HepG2 (cell line): ENCODE results near the gene STARD13. TPM values are rescaled to one million over a fixed set of nuclear protein-coding genes. Genes with fewer than 3 reads are reported as not detected.
A peak's percentile ranks its signal among the peaks of the same experiment; 100 is the strongest.

Experiments
- DMAP1 ChIP-seq: IDR thresholded peaks from 2 replicates; pipeline ENCODE4 v1.6.1; 2016
- ELF4 ChIP-seq: sonication (generic); formaldehyde crosslinking; IDR thresholded peaks from 2 replicates; pipeline ENCODE4 v1.5.0; 2020; ENCODE audit warnings: missing genetic modification reagents, mild to moderate bottlenecking, moderate library complexity, borderline replicate concordance
- HOXA9 ChIP-seq: sonication (generic); formaldehyde crosslinking; IDR thresholded peaks from 2 replicates; pipeline ENCODE4 v1.8.1; 2022; ENCODE audit warnings: missing genetic modification reagents, mild to moderate bottlenecking, moderate library complexity, borderline replicate concordance
- ISX ChIP-seq: sonication (generic); formaldehyde crosslinking; conservative IDR thresholded peaks from 2 replicates; pipeline ENCODE4 v1.5.0; 2020; ENCODE audit warnings: missing genetic modification reagents
- JUND ChIP-seq: sonication (generic); formaldehyde crosslinking; IDR thresholded peaks from 2 replicates; pipeline ENCODE4 v1.8.0; 2022; ENCODE audit warnings: mild to moderate bottlenecking, missing genetic modification reagents
- MAFF ChIP-seq: IDR thresholded peaks from 2 replicates; pipeline ENCODE4 v1.6.1; 2011; ENCODE audit warnings: low read depth, low read length, improper control_type of control experiment
- MZF1 ChIP-seq: sonication (generic); formaldehyde crosslinking; IDR thresholded peaks from 2 replicates; pipeline ENCODE4 v1.8.1; 2023; ENCODE audit warnings: mild to moderate bottlenecking, missing genetic modification reagents, borderline replicate concordance
- NR2F6 ChIP-seq, 2 experiments: IDR thresholded peaks; 2 replicates each; pipeline ENCODE4 v1.6.1; 2016; ENCODE audit warnings: antibody characterized with exemption in 1 of 2, mild to moderate bottlenecking in 1 of 2
- REXO4 ChIP-seq: sonication (generic); formaldehyde crosslinking; IDR thresholded peaks from 2 replicates; pipeline ENCODE4 v1.8.0; 2022; ENCODE audit warnings: missing genetic modification reagents, mild to moderate bottlenecking, borderline replicate concordance
- ZIK1 ChIP-seq: sonication (generic); formaldehyde crosslinking; IDR thresholded peaks from 2 replicates; pipeline ENCODE4 v1.5.0; 2020; ENCODE audit warnings: mild to moderate bottlenecking, low read depth, missing genetic modification reagents, borderline replicate concordance
- ZNF17 ChIP-seq: sonication (generic); formaldehyde crosslinking; IDR thresholded peaks from 2 replicates; pipeline ENCODE4 v1.5.0; 2020; ENCODE audit warnings: mild to moderate bottlenecking, missing genetic modification reagents
- ZNF292 ChIP-seq: sonication (generic); formaldehyde crosslinking; IDR thresholded peaks from 2 replicates; pipeline ENCODE4 v1.8.1; 2022; ENCODE audit warnings: mild to moderate bottlenecking, low read depth, missing genetic modification reagents, borderline replicate concordance
- ZNF501 ChIP-seq: sonication (generic); formaldehyde crosslinking; IDR thresholded peaks from 2 replicates; pipeline ENCODE4 v1.5.1; 2020; ENCODE audit warnings: mild to moderate bottlenecking, moderate library complexity, missing genetic modification reagents
- ZNF552 ChIP-seq: sonication (generic); formaldehyde crosslinking; IDR thresholded peaks from 2 replicates; pipeline ENCODE4 v1.9.0; 2022; ENCODE audit warnings: missing genetic modification reagents, mild to moderate bottlenecking, borderline replicate concordance
- polyA plus RNA-seq, 8 experiments: library from polyadenylated mRNA; depleted of rRNA in 3 of 8; stranded (reverse) in 7 of 8; unstranded in 1 of 8; fragments of >200 nt; fragmentation: Illumina TruSeq in 4 of 8; extraction: Trizol in 4 of 8; gene quantifications; 2 replicates each; pipeline versions ENCODE4 v1.2.1 to v1.2.3, GENCODE V29; 2011 to 2016; ENCODE audit warnings: low read depth in 4 of 8, missing spikeins in 1 of 8, mixed read lengths in 1 of 8; ENCODE audit not compliant: insufficient read depth in 1 of 8
- total RNA-seq, 5 experiments: library from RNA; depleted of rRNA; stranded (reverse); fragments of >200 nt; fragmentation: Illumina TruSeq; extraction: Trizol; gene quantifications; 2 replicates each; pipeline ENCODE4 v1.2.3, GENCODE V29; 2016; ENCODE audit warnings: low read depth in 1 of 5
- TF ChIP-seq, protein P1 (sequence below), 2 experiments: sonication (generic) in 1 of 2; formaldehyde crosslinking in 1 of 2; IDR thresholded peaks; 2 replicates each; pipeline versions ENCODE4 v1.5.1 to v1.6.1; 2011 to 2020; ENCODE audit warnings: borderline replicate concordance in 1 of 2, low read depth in 1 of 2, low read length in 1 of 2, mild to moderate bottlenecking in 1 of 2, missing genetic modification reagents in 1 of 2, moderate library complexity in 1 of 2
- TF ChIP-seq, protein P2 (sequence below): sonication (generic); formaldehyde crosslinking; IDR thresholded peaks from 2 replicates; pipeline ENCODE4 v1.4.0; 2020; ENCODE audit warnings: mild to moderate bottlenecking, missing genetic modification reagents
- TF ChIP-seq, protein P3 (sequence below): sonication (generic); formaldehyde crosslinking; IDR thresholded peaks from 2 replicates; pipeline ENCODE4 v1.5.0; 2020; ENCODE audit warnings: mild to moderate bottlenecking, missing genetic modification reagents
- TF ChIP-seq, protein P4 (sequence below): IDR thresholded peaks from 2 replicates; pipeline ENCODE4 v1.6.1; 2016

Gene STARD13
- total and polyA plus RNA-seq, 2 of the 13 experiments (the other 11 are each of a cell fraction or from before 2014, with no cell fraction given) = 12.8 to 14.3 TPM

DNA sequence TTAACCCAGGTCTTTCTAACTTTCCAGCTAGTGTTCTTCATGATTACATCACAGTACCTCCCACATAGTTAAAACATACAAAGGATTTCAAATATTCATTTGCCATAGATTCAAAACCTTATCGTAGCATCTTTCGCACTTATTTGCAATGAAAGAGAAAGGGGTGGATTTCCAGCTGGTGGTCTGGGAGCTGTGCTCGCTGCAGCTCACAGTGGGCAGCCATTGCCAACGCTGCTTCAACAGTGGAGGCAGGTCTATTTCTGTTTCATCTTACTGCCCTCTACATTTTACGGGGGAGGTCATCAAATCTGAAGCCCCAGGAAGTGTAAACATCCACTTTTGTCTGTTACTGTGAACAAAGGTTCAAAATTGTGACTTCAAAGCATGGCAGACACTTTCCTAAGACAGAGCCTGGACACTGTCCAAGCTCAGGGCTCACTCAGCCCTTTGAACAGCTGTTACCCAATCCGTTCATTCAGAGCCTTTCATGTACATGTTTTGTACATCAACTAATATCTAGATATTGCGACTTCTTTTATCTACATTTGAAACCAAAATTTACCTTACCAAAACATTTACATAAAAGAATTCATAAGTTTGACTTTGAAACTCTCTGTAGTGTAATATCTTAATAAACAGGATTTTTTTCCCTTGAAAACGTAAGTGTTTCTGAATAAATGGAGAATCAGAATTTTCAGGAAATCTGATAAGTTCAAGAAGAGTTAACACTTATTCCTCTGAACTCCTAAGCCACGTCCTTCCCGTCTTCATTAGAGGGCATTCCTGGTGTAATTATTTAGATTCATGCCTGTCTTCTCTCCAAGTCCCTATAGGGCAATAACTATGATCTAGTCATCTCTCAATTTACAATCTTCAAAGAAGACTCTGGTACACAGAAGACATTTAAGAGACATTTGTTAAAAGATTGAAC is 25.1 kb downstream of the STARD13 start (continued):
- peak; percentile 90 for TF ChIP-seq NR2F6 (IDR thresholded peaks at IDR 0.05)
- TF ChIP-seq NR2F6 (CRISPR knock-in tag; IDR thresholded peaks at IDR 0.05) = peak; percentile 94
- no peak for TF ChIP-seq REXO4
- TF ChIP-seq JUND = no peak
- TF ChIP-seq, protein P1, sequence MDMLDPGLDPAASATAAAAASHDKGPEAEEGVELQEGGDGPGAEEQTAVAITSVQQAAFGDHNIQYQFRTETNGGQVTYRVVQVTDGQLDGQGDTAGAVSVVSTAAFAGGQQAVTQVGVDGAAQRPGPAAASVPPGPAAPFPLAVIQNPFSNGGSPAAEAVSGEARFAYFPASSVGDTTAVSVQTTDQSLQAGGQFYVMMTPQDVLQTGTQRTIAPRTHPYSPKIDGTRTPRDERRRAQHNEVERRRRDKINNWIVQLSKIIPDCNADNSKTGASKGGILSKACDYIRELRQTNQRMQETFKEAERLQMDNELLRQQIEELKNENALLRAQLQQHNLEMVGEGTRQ (IDR thresholded peaks at IDR 0.05; ENCODE audit: low read depth, low read length) = no peak
- TF ChIP-seq, protein P1 (CRISPR knock-in tag; IDR thresholded peaks at IDR 0.05; ENCODE audit: borderline replicate concordance) = no peak
- no peak for TF ChIP-seq ISX (CRISPR knock-in tag)
- no peak for TF ChIP-seq MZF1
- no peak for TF ChIP-seq ZIK1
- TF ChIP-seq, protein P2, sequence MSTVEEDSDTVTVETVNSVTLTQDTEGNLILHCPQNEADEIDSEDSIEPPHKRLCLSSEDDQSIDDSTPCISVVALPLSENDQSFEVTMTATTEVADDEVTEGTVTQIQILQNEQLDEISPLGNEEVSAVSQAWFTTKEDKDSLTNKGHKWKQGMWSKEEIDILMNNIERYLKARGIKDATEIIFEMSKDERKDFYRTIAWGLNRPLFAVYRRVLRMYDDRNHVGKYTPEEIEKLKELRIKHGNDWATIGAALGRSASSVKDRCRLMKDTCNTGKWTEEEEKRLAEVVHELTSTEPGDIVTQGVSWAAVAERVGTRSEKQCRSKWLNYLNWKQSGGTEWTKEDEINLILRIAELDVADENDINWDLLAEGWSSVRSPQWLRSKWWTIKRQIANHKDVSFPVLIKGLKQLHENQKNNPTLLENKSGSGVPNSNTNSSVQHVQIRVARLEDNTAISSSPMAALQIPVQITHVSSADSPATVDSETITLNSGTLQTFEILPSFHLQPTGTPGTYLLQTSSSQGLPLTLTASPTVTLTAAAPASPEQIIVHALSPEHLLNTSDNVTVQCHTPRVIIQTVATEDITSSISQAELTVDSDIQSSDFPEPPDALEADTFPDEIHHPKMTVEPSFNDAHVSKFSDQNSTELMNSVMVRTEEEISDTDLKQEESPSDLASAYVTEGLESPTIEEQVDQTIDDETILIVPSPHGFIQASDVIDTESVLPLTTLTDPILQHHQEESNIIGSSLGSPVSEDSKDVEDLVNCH = no peak
- TF ChIP-seq, protein P3, sequence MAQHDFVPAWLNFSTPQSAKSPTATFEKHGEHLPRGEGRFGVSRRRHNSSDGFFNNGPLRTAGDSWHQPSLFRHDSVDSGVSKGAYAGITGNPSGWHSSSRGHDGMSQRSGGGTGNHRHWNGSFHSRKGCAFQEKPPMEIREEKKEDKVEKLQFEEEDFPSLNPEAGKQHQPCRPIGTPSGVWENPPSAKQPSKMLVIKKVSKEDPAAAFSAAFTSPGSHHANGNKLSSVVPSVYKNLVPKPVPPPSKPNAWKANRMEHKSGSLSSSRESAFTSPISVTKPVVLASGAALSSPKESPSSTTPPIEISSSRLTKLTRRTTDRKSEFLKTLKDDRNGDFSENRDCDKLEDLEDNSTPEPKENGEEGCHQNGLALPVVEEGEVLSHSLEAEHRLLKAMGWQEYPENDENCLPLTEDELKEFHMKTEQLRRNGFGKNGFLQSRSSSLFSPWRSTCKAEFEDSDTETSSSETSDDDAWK (CRISPR knock-in tag) = no peak
- TF ChIP-seq, protein P4, sequence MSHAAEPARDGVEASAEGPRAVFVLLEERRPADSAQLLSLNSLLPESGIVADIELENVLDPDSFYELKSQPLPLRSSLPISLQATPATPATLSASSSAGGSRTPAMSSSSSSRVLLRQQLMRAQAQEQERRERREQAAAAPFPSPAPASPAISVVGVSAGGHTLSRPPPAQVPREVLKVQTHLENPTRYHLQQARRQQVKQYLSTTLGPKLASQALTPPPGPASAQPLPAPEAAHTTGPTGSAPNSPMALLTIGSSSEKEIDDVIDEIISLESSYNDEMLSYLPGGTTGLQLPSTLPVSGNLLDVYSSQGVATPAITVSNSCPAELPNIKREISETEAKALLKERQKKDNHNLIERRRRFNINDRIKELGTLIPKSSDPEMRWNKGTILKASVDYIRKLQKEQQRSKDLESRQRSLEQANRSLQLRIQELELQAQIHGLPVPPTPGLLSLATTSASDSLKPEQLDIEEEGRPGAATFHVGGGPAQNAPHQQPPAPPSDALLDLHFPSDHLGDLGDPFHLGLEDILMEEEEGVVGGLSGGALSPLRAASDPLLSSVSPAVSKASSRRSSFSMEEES (CRISPR knock-in tag) = peak; percentile 87
- no peak for TF ChIP-seq ZNF17
- peak; percentile 80 for TF ChIP-seq ELF4 (CRISPR knock-in tag)
- TF ChIP-seq DMAP1 (CRISPR knock-in tag) = peak; percentile 76
- TF ChIP-seq ZNF501 (CRISPR knock-in tag) = peak; percentile 73; the same call in 1 of the 2 replicates
- no peak for TF ChIP-seq MAFF
- TF ChIP-seq HOXA9 (CRISPR knock-in tag) = no peak
- no peak for TF ChIP-seq ZNF552
- peak; percentile 66; the same call in 1 of the 2 replicates for TF ChIP-seq ZNF292 (CRISPR knock-in tag)
